Astrocyte of the cerebellum (primary cell): Measurements from ENCODE around the gene MUTYH.
"Not testable (repeated sequence)": the region's sequence is repeated elsewhere in the genome, so short reads cannot be mapped to it uniquely, and the experiment has no call there.

Source experiments
- DNase-seq: peaks from one replicate; pipeline ENCODE4 v3.0.0-alpha.2; 2011; ENCODE audit warnings: low read depth
- H3K4me3 ChIP-seq: 2 replicates; pipeline ENCODE4 v1.5.1; 2011; ENCODE audit warnings: mild to moderate bottlenecking, low read depth, low read length, moderate library complexity
- in situ Hi-C: cut with HindIII; loops from 2 replicates; pipeline ENCODE4 v1.10.0; 2017; ENCODE audit warnings: low sequenced_read_pairs
- TF ChIP-seq, protein P1 (sequence below): IDR thresholded peaks from 2 replicates; pipeline ENCODE4 v1.5.1; 2012; ENCODE audit warnings: low read length, low read depth, moderate library complexity, mild to moderate bottlenecking; ENCODE audit errors: missing control alignments

MUTYH gene

DNA sequence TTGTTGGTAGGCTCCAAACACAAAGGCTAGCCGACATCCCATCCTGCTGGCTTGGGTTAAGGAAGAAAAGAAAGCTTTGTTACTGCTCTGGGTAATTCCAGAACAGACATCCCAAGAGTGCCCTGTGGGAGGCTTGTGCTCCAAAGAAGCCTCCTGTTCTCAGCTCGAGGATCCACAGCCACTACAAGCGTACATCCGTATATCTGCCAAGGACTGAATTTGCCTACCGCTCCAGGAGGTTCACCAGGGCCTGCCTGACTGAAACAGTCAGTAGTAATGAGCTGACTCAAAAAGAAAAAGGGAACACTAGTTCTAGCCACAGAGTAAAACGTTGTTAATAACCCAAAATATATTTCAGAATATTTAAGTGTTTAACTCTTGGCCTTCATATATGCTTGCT is 24.8 kb upstream of the MUTYH start:
- H3K4me3 ChIP-seq, result no peak overlapping the region
- in situ Hi-C loops, result no loop called here
- TF ChIP-seq, protein P1, sequence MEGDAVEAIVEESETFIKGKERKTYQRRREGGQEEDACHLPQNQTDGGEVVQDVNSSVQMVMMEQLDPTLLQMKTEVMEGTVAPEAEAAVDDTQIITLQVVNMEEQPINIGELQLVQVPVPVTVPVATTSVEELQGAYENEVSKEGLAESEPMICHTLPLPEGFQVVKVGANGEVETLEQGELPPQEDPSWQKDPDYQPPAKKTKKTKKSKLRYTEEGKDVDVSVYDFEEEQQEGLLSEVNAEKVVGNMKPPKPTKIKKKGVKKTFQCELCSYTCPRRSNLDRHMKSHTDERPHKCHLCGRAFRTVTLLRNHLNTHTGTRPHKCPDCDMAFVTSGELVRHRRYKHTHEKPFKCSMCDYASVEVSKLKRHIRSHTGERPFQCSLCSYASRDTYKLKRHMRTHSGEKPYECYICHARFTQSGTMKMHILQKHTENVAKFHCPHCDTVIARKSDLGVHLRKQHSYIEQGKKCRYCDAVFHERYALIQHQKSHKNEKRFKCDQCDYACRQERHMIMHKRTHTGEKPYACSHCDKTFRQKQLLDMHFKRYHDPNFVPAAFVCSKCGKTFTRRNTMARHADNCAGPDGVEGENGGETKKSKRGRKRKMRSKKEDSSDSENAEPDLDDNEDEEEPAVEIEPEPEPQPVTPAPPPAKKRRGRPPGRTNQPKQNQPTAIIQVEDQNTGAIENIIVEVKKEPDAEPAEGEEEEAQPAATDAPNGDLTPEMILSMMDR, result no peak
- no peak for DNase-seq

DNA sequence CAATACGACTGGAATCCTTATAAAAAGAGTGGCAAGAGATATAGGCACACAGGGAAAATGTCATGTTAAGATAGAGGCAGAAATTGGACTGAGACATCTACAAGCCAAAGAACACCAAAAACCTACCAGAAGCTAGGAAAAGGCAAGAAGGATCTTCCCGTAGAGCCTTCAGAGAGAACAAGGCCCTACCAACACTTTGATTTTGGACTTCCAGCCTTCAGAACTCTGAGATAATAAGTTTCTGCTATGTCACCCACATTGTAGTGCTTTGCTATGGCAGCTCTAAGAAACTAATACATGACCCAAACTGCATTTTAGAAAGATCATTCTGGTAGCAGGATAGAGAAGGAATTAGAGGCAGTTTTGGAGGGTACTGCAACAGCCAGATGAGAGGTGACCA is 24.1 kb upstream of the MUTYH start:
- H3K4me3 ChIP-seq, result no peak overlapping the region
- DNase-seq, result no peak
- TF ChIP-seq, protein P1, result no peak
- in situ Hi-C loops, result no loop called here

DNA sequence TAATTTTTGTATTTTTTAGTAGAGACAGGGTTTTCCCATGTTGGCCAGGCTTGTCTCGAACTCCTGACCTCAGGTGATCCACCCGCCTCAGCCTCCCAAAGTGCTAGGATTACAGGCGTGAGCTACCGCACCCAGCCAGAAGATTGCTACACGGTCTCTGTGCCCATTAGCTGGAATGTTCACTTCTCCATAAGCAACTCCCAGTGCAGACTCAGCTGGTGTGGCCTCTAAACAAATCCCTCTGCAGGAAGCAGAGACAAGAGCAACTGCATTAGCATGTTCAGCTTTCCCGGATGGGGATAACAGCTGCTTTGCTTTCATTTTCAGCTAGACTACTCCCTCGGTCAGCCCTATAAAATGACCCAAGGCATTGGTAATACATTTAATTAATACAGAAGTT is 20.7 kb upstream of the MUTYH start:
- H3K4me3 ChIP-seq, DNase-seq, in situ Hi-C loops: not testable (repeated sequence)

DNA sequence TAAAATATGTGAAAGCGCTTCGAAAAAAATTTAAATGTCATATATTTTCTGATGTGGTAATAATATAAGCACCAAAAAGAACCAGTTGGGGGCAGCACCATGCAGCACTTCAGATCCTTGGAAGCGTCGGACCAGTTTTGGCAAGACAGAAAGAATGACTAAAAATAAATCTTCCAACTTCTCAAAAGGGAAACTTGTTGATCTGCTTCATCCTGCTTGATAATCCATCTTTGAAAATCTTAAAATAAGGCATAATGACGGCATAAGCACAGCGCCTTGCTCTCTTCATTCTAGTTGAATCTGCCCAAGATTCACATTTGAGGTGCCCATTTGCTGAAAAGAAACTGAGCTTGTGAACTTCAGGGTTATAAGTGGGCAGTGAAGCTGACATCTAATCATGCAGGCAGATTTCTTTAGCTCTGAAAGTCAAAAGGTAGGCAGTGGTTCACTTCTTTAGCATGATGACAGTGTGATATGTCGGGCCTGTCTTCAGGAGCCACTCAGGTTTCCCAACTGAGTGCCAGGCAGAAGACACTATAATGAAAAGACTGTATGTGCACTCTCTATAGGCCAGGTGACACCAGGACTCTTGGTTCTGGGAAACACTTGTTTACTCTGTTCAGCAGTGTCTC is 19.8 kb upstream of the MUTYH start:
- TF ChIP-seq, protein P1, result peak; percentile 64
- in situ Hi-C loops, result no loop called here
- H3K4me3 ChIP-seq, result no peak overlapping the region
- peak; percentile 60 for DNase-seq

DNA sequence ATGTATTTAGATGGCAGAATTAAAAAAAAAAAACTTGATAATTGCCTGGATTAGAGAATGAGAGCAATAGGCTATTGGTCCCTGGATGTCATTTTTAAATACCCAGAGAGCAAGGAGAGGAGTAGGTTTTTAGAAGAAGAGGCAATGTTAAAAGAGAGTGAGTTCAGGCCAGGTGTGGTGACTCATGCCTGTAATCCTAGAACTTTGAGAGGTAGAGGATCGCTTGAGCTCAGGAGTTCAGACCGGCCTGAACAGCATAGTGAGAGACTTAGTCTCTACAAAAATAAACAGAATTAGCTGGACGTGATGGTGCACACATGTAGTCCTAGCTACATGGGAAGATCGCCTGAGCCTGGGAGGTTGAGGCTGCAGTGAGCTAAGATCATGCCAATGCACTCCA is 15.9 kb upstream of the MUTYH start:
- TF ChIP-seq, protein P1, result no peak
- H3K4me3 ChIP-seq, result no peak overlapping the region
- in situ Hi-C loops, result no loop called here
- no peak for DNase-seq

DNA sequence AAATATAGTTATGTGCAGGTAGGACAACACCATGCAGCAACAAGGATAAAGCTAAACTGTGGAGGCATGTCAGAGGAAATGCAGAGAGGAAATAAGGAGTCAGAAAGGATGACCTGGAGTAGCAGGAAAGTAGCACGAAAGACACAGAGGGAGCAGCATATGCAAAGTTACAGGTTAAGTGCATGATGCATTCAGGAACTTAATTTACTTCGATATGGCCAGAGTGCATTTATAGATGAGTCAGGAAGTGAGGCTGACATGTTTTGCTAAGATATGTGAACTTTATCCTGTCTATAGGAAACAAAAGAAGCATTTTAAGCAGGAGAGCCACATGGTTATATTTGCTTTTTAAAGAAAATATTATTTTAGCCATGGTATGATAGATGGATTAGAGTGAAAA is 15.4 kb upstream of the MUTYH start:
- TF ChIP-seq, protein P1, result no peak
- in situ Hi-C loops, result no loop called here
- no peak for DNase-seq
- no peak overlapping the region for H3K4me3 ChIP-seq

DNA sequence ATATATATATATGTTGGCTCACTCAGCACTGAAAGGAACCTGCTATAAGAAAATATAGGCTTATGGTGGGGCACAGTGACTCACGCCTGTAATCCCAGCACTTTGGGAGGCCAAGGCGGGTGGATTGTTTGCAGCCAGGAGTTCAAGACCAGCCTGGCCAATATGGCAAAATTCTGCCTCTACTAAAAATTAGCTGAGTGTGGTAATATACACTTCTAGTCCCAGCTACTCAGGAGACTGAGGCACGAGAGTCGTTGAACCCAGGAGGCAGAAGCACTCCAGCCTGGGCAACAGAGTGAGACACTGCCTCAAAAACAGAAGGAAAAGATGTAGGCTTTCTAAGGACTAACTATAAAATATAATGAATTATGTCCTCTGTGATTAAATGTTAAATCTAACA is 14.6 kb upstream of the MUTYH start:
- in situ Hi-C loops, result no loop called here
- no peak overlapping the region for H3K4me3 ChIP-seq
- no peak for DNase-seq
- TF ChIP-seq, protein P1, result no peak
